DMS53 (cell line): ENCODE data around the gene VPS9D1.
"Not testable (repeated sequence)": the region's sequence is repeated elsewhere in the genome, so short reads cannot be mapped to it uniquely, and the experiment has no call there.

Source experiments
- DNase-seq: peaks from one replicate; lab custom pipeline; 2025; lab: John Stamatoyannopoulos, UW

Gene VPS9D1

GRCh38 chr16:89693931-89694783, 26.5 kb downstream of the VPS9D1 start:
- DNase-seq: no peak

- DNase-seq: no peak
Measured at GRCh38 chr16:89693289-89693731, 27.4 kb downstream of the VPS9D1 start.

- no peak for DNase-seq
Measured at GRCh38 chr16:89691986-89692569, 28.6 kb downstream of the VPS9D1 start.

GRCh38 chr16:89691231-89691985, 29.3 kb downstream of the VPS9D1 start:
- no peak for DNase-seq

GRCh38 chr16:89690392-89690901, 30.3 kb downstream of the VPS9D1 start:
- no peak for DNase-seq

- DNase-seq: not testable (repeated sequence)
Measured at GRCh38 chr16:89689621-89690020, 31.1 kb downstream of the VPS9D1 start.

GRCh38 chr16:89689142-89689541, 31.6 kb downstream of the VPS9D1 start:
- DNase-seq: no peak

GRCh38 chr16:89688395-89688794, 32.3 kb downstream of the VPS9D1 start:
- no peak for DNase-seq

GRCh38 chr16:89687092-89687940, 33.4 kb downstream of the VPS9D1 start:
- peak; percentile 93 for DNase-seq

- DNase-seq: peak; percentile 91
Measured at GRCh38 chr16:89686520-89687091, 34.1 kb downstream of the VPS9D1 start, which contains the start of gene CDK10. CDK10 (plus strand) TSS chr16:89686689; CDS start chr16:89686711, 22 bp downstream.

GRCh38 chr16:89685916-89686315, 34.8 kb downstream of the VPS9D1 start:
- DNase-seq: no peak

GRCh38 chr16:89678258-89678657, 42.4 kb downstream of the VPS9D1 start:
- DNase-seq: no peak

- no peak for DNase-seq
Measured at GRCh38 chr16:89672177-89672941, 48.3 kb downstream of the VPS9D1 start.

- not testable (repeated sequence) for DNase-seq
Measured at GRCh38 chr16:89671565-89671964, 49.1 kb downstream of the VPS9D1 start.

- DNase-seq: no peak
Measured at GRCh38 chr16:89670496-89671431, 49.9 kb downstream of the VPS9D1 start.

GRCh38 chr16:89669755-89670154, 50.9 kb downstream of the VPS9D1 start:
- no peak for DNase-seq

GRCh38 chr16:89668790-89669158, 51.9 kb downstream of the VPS9D1 start:
- no peak for DNase-seq

GRCh38 chr16:89667633-89668032, 53.1 kb downstream of the VPS9D1 start:
- no peak for DNase-seq

- DNase-seq: peak; percentile 77
Measured at GRCh38 chr16:89667000-89667399, 53.7 kb downstream of the VPS9D1 start.
